Vagina (tissue), 2 donors: ENCODE results near the gene LRMDA. TPM values are rescaled to one million over a fixed set of nuclear protein-coding genes. Genes with fewer than 3 reads are reported as not detected.

ENCODE experiments used
- DNase-seq, 2 donors: peaks; one replicate each; pipeline ENCODE4 v3.0.0-alpha.2; 2017; ENCODE audit errors: extremely low spot score in 2 of 2
- H3K27ac ChIP-seq: fragments of 200-600 bp; sonication (generic); one replicate; pipeline ENCODE4 v1.5.1; 2019
- H3K27me3 ChIP-seq: fragments of 200-600 bp; sonication (generic); one replicate; pipeline ENCODE4 v1.5.1; 2019
- H3K36me3 ChIP-seq, 2 donors: fragments of 200-600 bp; sonication (generic); one replicate each; pipeline ENCODE4 v1.5.1; 2017 to 2019
- H3K4me1 ChIP-seq: fragments of 200-600 bp; sonication (generic); one replicate; pipeline ENCODE4 v1.5.1; 2019
- H3K4me3 ChIP-seq, 2 donors: fragments of 200-600 bp; sonication (generic); 1 replicate in 1 of 2; 2 replicates in 1 of 2; pipeline ENCODE4 v1.5.1; 2016 to 2019
- H3K9me3 ChIP-seq: fragments of 200-600 bp; sonication (generic); one replicate; pipeline ENCODE4 v1.5.1; 2019
- CTCF ChIP-seq, 3 experiments: fragments of 450-650 bp in 2 of 3; fragments of 200-600 bp in 1 of 3; sonication (generic) in 1 of 3; IDR thresholded peaks; one replicate each; pipeline ENCODE4 v1.5.1; 2017 to 2019; ENCODE audit warnings: antibody characterized with exemption in 3 of 3, mild to moderate bottlenecking in 2 of 3, moderate library complexity in 2 of 3
- POLR2A ChIP-seq, 2 donors: fragments of 450-650 bp; IDR thresholded peaks; one replicate each; pipeline ENCODE4 v1.6.1; 2017; ENCODE audit warnings: antibody characterized with exemption in 2 of 2, mild to moderate bottlenecking in 2 of 2, moderate library complexity in 2 of 2
- POLR2AphosphoS5 ChIP-seq, 2 donors: sonication (generic); formaldehyde crosslinking; IDR thresholded peaks; one replicate each; pipeline ENCODE4 v1.9.0; 2017; ENCODE audit warnings: antibody characterized with exemption in 2 of 2, mild to moderate bottlenecking in 2 of 2, low read depth in 1 of 2; ENCODE audit not compliant: insufficient read depth in 1 of 2
- intact Hi-C: fragments of 100-400 bp; cut with DNase I; formaldehyde crosslinking; loops from one replicate; pipeline ENCODE4 v1.15.1; 2023
- total RNA-seq: library from RNA; depleted of rRNA; stranded (reverse); fragments of >200 nt; gene quantifications from one replicate; pipeline ENCODE4 v1.2.3, GENCODE V29; 2016

The LRMDA gene
- total RNA-seq, 1 donor from 2014 or later, result 22.6 TPM

- H3K4me1 ChIP-seq, result no peaks in the 10 kb centered on the region
- no peaks in the 10 kb centered on the region for H3K9me3 ChIP-seq
- H3K4me3 ChIP-seq, result no peak overlapping the region
- TF ChIP-seq POLR2A (IDR thresholded peaks at IDR 0.05), result no peak
- no peak for TF ChIP-seq POLR2AphosphoS5 (IDR thresholded peaks at IDR 0.05; ENCODE audit: insufficient read depth in 1 of 2, low read depth in 1 of 2)
- TF ChIP-seq CTCF (IDR thresholded peaks at IDR 0.05), result no peak
- DNase-seq, result no peak
- H3K27me3 ChIP-seq, result no peaks in the 10 kb centered on the region
- intact Hi-C loops, result no loop called here
- no peak overlapping the region for H3K27ac ChIP-seq
- H3K36me3 ChIP-seq, result no peaks in the 10 kb centered on the region
Observed at GRCh38 chr10:76353237-76353851, 921.9 kb downstream of the LRMDA start.

- Histone ChIP-seq H3K9me3 (no peaks in the 10 kb centered on the region), H3K4me3 (no peak overlapping the region), H3K27ac (no peak overlapping the region), H3K4me1 (no peaks in the 10 kb centered on the region), H3K27me3 (no peaks in the 10 kb centered on the region), H3K36me3 (no peaks in the 10 kb centered on the region)
- DNase-seq, result no peak
- TF ChIP-seq POLR2AphosphoS5 (IDR thresholded peaks at IDR 0.05; ENCODE audit: insufficient read depth in 1 of 2, low read depth in 1 of 2) (no peak), POLR2A (IDR thresholded peaks at IDR 0.05) (no peak), CTCF (IDR thresholded peaks at IDR 0.05) (no peak)
- intact Hi-C loops, result no loop called here
Observed at GRCh38 chr10:76354212-76354738, 922.9 kb downstream of the LRMDA start.

- H3K9me3 ChIP-seq, result no peaks in the 10 kb centered on the region
- no peak overlapping the region for H3K4me3 ChIP-seq
- no peak overlapping the region for H3K27ac ChIP-seq
- no peaks in the 10 kb centered on the region for H3K27me3 ChIP-seq
- H3K36me3 ChIP-seq, result no peaks in the 10 kb centered on the region
- TF ChIP-seq POLR2A (IDR thresholded peaks at IDR 0.05) (no peak), CTCF (IDR thresholded peaks at IDR 0.05) (no peak), POLR2AphosphoS5 (IDR thresholded peaks at IDR 0.05; ENCODE audit: insufficient read depth in 1 of 2, low read depth in 1 of 2) (no peak)
- H3K4me1 ChIP-seq, result no peaks in the 10 kb centered on the region
- no peak for DNase-seq
- intact Hi-C loops, result no loop called here
Observed at GRCh38 chr10:76354921-76355320, 923.5 kb downstream of the LRMDA start.

GRCh38 chr10:76356557-76356956 is 925.1 kb downstream of the LRMDA start:
- no peak overlapping the region for H3K27ac ChIP-seq
- H3K4me3 ChIP-seq, result no peak overlapping the region
- intact Hi-C loops, result no loop called here
- H3K36me3 ChIP-seq, result no peaks in the 10 kb centered on the region
- DNase-seq, result no peak
- H3K4me1 ChIP-seq, result no peaks in the 10 kb centered on the region
- H3K9me3 ChIP-seq, result no peaks in the 10 kb centered on the region
- TF ChIP-seq POLR2AphosphoS5 (IDR thresholded peaks at IDR 0.05; ENCODE audit: insufficient read depth in 1 of 2, low read depth in 1 of 2) (no peak), POLR2A (IDR thresholded peaks at IDR 0.05) (no peak), CTCF (IDR thresholded peaks at IDR 0.05) (no peak)
- no peaks in the 10 kb centered on the region for H3K27me3 ChIP-seq

GRCh38 chr10:76357726-76358415 is 926.4 kb downstream of the LRMDA start:
- Histone ChIP-seq H3K4me3 (no peak overlapping the region), H3K27me3 (no peaks in the 10 kb centered on the region), H3K9me3 (no peaks in the 10 kb centered on the region), H3K36me3 (no peaks in the 10 kb centered on the region), H3K4me1 (no peaks in the 10 kb centered on the region), H3K27ac (no peak overlapping the region)
- intact Hi-C loops, result no loop called here
- TF ChIP-seq CTCF (IDR thresholded peaks at IDR 0.05), result no peak
- no peak for TF ChIP-seq POLR2A (IDR thresholded peaks at IDR 0.05)
- no peak for TF ChIP-seq POLR2AphosphoS5 (IDR thresholded peaks at IDR 0.05; ENCODE audit: insufficient read depth in 1 of 2, low read depth in 1 of 2)
- no peak for DNase-seq
